ENCODE results near the gene HCRTR2.

Gene HCRTR2

GRCh38 chr6:55327169-55327568, 152.9 kb downstream of the HCRTR2 start, which contains the start of gene GFRAL:
Gene GFRAL, plus strand, starts transcription at chr6:55327469. Its CDS starts 86 bp downstream, at chr6:55327555.
- DNase-seq (ENCODE audit: low read depth in 2 of 2), result no peak

Data from stimulated activated CD8-positive, alpha-beta memory T cell treated with anti-CD3 and anti-CD28 coated beads, Interleukin-15, amount 100 ng/mL, for 4 hours (primary cell).